ENCODE measurements around the gene DLL1. TPM values are rescaled to one million over a fixed set of nuclear protein-coding genes. Genes with fewer than 3 reads are reported as not detected.
"Not testable (repeated sequence)": the region's sequence is repeated elsewhere in the genome, so short reads cannot be mapped to it uniquely, and the experiment has no call there.

Gene DLL1
- total and polyA plus RNA-seq, 4 donors, result 10.4 to 42.8 (median 21.7) TPM

- Histone ChIP-seq H3K4me3 (ENCODE audit: low read depth, low read length) (no peak overlapping the region), H3K9me3 (ENCODE audit: control insufficient read depth, insufficient read depth, low read length) (no peaks in the 10 kb centered on the region), H3K36me3 (ENCODE audit: control insufficient read depth, insufficient read depth, low read length) (no peaks in the 10 kb centered on the region), H3K27me3 (ENCODE audit: control insufficient read depth, insufficient read depth, low read length) (no peaks in the 10 kb centered on the region), H3K27ac (ENCODE audit: low read depth, low read length) (no peak overlapping the region), H3K4me1 (ENCODE audit: control insufficient read depth, insufficient read depth, low read length) (peaks cover 41% of the 10 kb centered on the region)
- DNase-seq (ENCODE audit: low read depth in 4 of 6, low spot score in 6 of 6), result peak in 2 of 6 donors; percentile 60 to 74
- 34% methylated on average over 13 of the region's 17 CpGs for WGBS (ENCODE audit: insufficient coverage)
Measured at GRCh38 chr6:170269846-170270541, 20.9 kb downstream of the DLL1 start.

GRCh38 chr6:170269151-170269845, 21.6 kb downstream of the DLL1 start:
- Histone ChIP-seq H3K36me3 (ENCODE audit: control insufficient read depth, insufficient read depth, low read length) (no peaks in the 10 kb centered on the region), H3K27ac (ENCODE audit: low read depth, low read length) (no peak overlapping the region), H3K9me3 (ENCODE audit: control insufficient read depth, insufficient read depth, low read length) (no peaks in the 10 kb centered on the region), H3K27me3 (ENCODE audit: control insufficient read depth, insufficient read depth, low read length) (no peaks in the 10 kb centered on the region), H3K4me1 (ENCODE audit: control insufficient read depth, insufficient read depth, low read length) (peaks cover 35% of the 10 kb centered on the region), H3K4me3 (ENCODE audit: low read depth, low read length) (no peak overlapping the region)
- peak in 1 of 6 donors; percentile 33 for DNase-seq (ENCODE audit: low read depth in 4 of 6, low spot score in 6 of 6)
- 44% methylated on average over 17 of the region's 22 CpGs for WGBS (ENCODE audit: insufficient coverage)

GRCh38 chr6:170268216-170269129, 22.4 kb downstream of the DLL1 start:
- Histone ChIP-seq H3K27me3 (ENCODE audit: control insufficient read depth, insufficient read depth, low read length) (no peaks in the 10 kb centered on the region), H3K27ac (ENCODE audit: low read depth, low read length) (no peak overlapping the region), H3K4me1 (ENCODE audit: control insufficient read depth, insufficient read depth, low read length) (peaks cover 35% of the 10 kb centered on the region), H3K4me3 (ENCODE audit: low read depth, low read length) (no peak overlapping the region), H3K9me3 (ENCODE audit: control insufficient read depth, insufficient read depth, low read length) (no peaks in the 10 kb centered on the region), H3K36me3 (ENCODE audit: control insufficient read depth, insufficient read depth, low read length) (no peaks in the 10 kb centered on the region)
- 79% methylated on average over 14 of the region's 22 CpGs for WGBS (ENCODE audit: insufficient coverage)
- DNase-seq (ENCODE audit: low read depth in 4 of 6, low spot score in 6 of 6), result no peak

GRCh38 chr6:170267688-170268087, 23.2 kb downstream of the DLL1 start:
- Histone ChIP-seq H3K27ac (ENCODE audit: low read depth, low read length) (no peak overlapping the region), H3K36me3 (ENCODE audit: control insufficient read depth, insufficient read depth, low read length) (no peaks in the 10 kb centered on the region), H3K27me3 (ENCODE audit: control insufficient read depth, insufficient read depth, low read length) (no peaks in the 10 kb centered on the region), H3K4me1 (ENCODE audit: control insufficient read depth, insufficient read depth, low read length) (peaks cover 36% of the 10 kb centered on the region), H3K4me3 (ENCODE audit: low read depth, low read length) (no peak overlapping the region), H3K9me3 (ENCODE audit: control insufficient read depth, insufficient read depth, low read length) (no peaks in the 10 kb centered on the region)
- no peak for DNase-seq (ENCODE audit: low read depth in 4 of 6, low spot score in 6 of 6)
- 83% methylated on average over 13 of the region's 14 CpGs for WGBS (ENCODE audit: insufficient coverage)

GRCh38 chr6:170266061-170266825, 24.6 kb downstream of the DLL1 start:
- no peak overlapping the region for H3K4me3 ChIP-seq (ENCODE audit: low read depth, low read length)
- H3K27ac ChIP-seq (ENCODE audit: low read depth, low read length), result no peak overlapping the region
- peaks cover 47% of the 10 kb centered on the region for H3K4me1 ChIP-seq (ENCODE audit: control insufficient read depth, insufficient read depth, low read length)
- 62% methylated on average over 5 of the region's 18 CpGs for WGBS (ENCODE audit: insufficient coverage)
- H3K36me3 ChIP-seq (ENCODE audit: control insufficient read depth, insufficient read depth, low read length), result no peaks in the 10 kb centered on the region
- H3K9me3 ChIP-seq (ENCODE audit: control insufficient read depth, insufficient read depth, low read length), result no peaks in the 10 kb centered on the region
- no peak for DNase-seq (ENCODE audit: low read depth in 4 of 6, low spot score in 6 of 6)
- H3K27me3 ChIP-seq (ENCODE audit: control insufficient read depth, insufficient read depth, low read length), result peaks cover 5% of the 10 kb centered on the region

- Histone ChIP-seq H3K4me1 (ENCODE audit: control insufficient read depth, insufficient read depth, low read length) (peaks cover 47% of the 10 kb centered on the region), H3K27ac (ENCODE audit: low read depth, low read length) (no peak overlapping the region)
Measured at GRCh38 chr6:170265655-170266054, 25.2 kb downstream of the DLL1 start.

GRCh38 chr6:170264644-170265043, 26.2 kb downstream of the DLL1 start:
- DNase-seq (ENCODE audit: low read depth in 4 of 6, low spot score in 6 of 6); H3K27ac ChIP-seq (ENCODE audit: low read depth, low read length); H3K4me3 ChIP-seq (ENCODE audit: low read depth, low read length); H3K27me3 ChIP-seq (ENCODE audit: control insufficient read depth, insufficient read depth, low read length); H3K9me3 ChIP-seq (ENCODE audit: control insufficient read depth, insufficient read depth, low read length); H3K36me3 ChIP-seq (ENCODE audit: control insufficient read depth, insufficient read depth, low read length): not testable (repeated sequence)
- H3K4me1 ChIP-seq (ENCODE audit: control insufficient read depth, insufficient read depth, low read length), result peaks cover 41% of the 10 kb centered on the region
- 83% methylated on average over 3 of the region's 12 CpGs for WGBS (ENCODE audit: insufficient coverage)

More at GRCh38 chr6:170265655-170266054, 25.2 kb downstream of the DLL1 start:
- WGBS (ENCODE audit: insufficient coverage), result 57% methylated on average over 21 of the region's 22 CpGs
- Histone ChIP-seq H3K36me3 (ENCODE audit: control insufficient read depth, insufficient read depth, low read length) (no peaks in the 10 kb centered on the region), H3K9me3 (ENCODE audit: control insufficient read depth, insufficient read depth, low read length) (no peaks in the 10 kb centered on the region), H3K4me3 (ENCODE audit: low read depth, low read length) (no peak overlapping the region), H3K27me3 (ENCODE audit: control insufficient read depth, insufficient read depth, low read length) (peaks cover 5% of the 10 kb centered on the region)
- peak in 1 of 6 donors; percentile 21 for DNase-seq (ENCODE audit: low read depth in 4 of 6, low spot score in 6 of 6)

GRCh38 chr6:170264086-170264485, 26.8 kb downstream of the DLL1 start:
- no peak for DNase-seq (ENCODE audit: low read depth in 4 of 6, low spot score in 6 of 6)
- peaks cover 36% of the 10 kb centered on the region for H3K4me1 ChIP-seq (ENCODE audit: control insufficient read depth, insufficient read depth, low read length)
- no peak overlapping the region for H3K27ac ChIP-seq (ENCODE audit: low read depth, low read length)
- peaks cover 5% of the 10 kb centered on the region for H3K27me3 ChIP-seq (ENCODE audit: control insufficient read depth, insufficient read depth, low read length)
- WGBS (ENCODE audit: insufficient coverage), result 93% methylated on average over 5 of the region's 7 CpGs
- H3K9me3 ChIP-seq (ENCODE audit: control insufficient read depth, insufficient read depth, low read length), result no peaks in the 10 kb centered on the region
- H3K4me3 ChIP-seq (ENCODE audit: low read depth, low read length), result no peak overlapping the region
- H3K36me3 ChIP-seq (ENCODE audit: control insufficient read depth, insufficient read depth, low read length), result no peaks in the 10 kb centered on the region

GRCh38 chr6:170263410-170263809, 27.5 kb downstream of the DLL1 start:
- WGBS (ENCODE audit: insufficient coverage), result 94% methylated on average over 8 of the region's 8 CpGs
- no peak overlapping the region for H3K27ac ChIP-seq (ENCODE audit: low read depth, low read length)

More at GRCh38 chr6:170263410-170263809, 27.5 kb downstream of the DLL1 start:
- peaks cover 5% of the 10 kb centered on the region for H3K27me3 ChIP-seq (ENCODE audit: control insufficient read depth, insufficient read depth, low read length)
- H3K4me3 ChIP-seq (ENCODE audit: low read depth, low read length), result no peak overlapping the region
- no peaks in the 10 kb centered on the region for H3K9me3 ChIP-seq (ENCODE audit: control insufficient read depth, insufficient read depth, low read length)
- H3K36me3 ChIP-seq (ENCODE audit: control insufficient read depth, insufficient read depth, low read length), result no peaks in the 10 kb centered on the region
- peaks cover 36% of the 10 kb centered on the region for H3K4me1 ChIP-seq (ENCODE audit: control insufficient read depth, insufficient read depth, low read length)
- DNase-seq (ENCODE audit: low read depth in 4 of 6, low spot score in 6 of 6), result no peak
